M059J (cell line): Measurements from ENCODE around the gene ROBO2. TPM values are rescaled to one million over a fixed set of nuclear protein-coding genes. Genes with fewer than 3 reads are reported as not detected.

ENCODE experiments used
- DNase-seq: peaks from one replicate; pipeline ENCODE4 v3.0.0-alpha.2; 2012; ENCODE audit warnings: low read depth
- total RNA-seq: library from RNA; depleted of rRNA; stranded (reverse); fragments of >200 nt; shearing (Covaris generic); gene quantifications from 2 replicates; pipeline ENCODE4 v1.2.3, GENCODE V29; 2014

Gene ROBO2
- total RNA-seq, 1 experiment from 2014 or later: not detected

DNA sequence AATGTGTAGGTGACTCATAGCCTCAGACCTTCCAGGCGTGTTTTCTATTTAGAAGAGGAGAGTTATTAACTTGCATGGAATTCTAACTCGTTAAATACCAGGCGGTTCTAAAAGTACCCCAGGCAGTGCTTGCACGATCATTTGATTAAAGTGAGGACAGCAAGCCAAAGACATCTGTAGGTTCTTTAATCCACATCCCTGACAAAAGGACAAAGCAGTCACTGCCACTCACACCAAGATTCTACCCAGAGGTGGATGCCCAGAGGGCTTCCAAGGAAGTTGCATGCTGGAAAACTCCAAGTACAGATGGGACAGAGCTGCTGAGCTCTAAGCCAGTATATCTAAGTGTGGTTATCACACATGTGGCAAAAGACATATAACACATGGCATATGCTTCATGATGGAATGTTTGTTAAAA, 372.1 kb downstream of the ROBO2 start:
- DNase-seq: peak; percentile 8

GRCh38 chr3:77412584-77412983, 372.7 kb downstream of the ROBO2 start:
- DNase-seq: peak; percentile 1

DNA sequence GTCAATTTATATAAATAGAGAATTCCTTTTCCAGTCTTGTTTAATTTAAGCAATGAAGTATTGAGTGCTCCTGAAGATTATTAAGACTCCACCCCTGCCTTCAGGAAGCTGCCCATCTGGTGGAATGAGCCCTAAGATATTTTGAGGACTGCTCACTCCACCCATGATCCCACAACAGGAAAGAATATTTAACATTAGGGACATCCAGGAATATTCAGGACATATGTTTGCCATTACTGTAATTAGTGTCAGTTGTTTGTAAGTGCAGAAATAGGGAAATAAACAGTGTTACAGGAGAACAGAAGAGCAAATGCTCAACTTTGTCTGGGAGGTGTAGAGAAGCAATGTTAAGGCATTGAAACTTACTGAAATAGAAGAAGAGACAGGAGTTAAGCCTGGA, 375.0 kb downstream of the ROBO2 start:
- no peak for DNase-seq

DNA sequence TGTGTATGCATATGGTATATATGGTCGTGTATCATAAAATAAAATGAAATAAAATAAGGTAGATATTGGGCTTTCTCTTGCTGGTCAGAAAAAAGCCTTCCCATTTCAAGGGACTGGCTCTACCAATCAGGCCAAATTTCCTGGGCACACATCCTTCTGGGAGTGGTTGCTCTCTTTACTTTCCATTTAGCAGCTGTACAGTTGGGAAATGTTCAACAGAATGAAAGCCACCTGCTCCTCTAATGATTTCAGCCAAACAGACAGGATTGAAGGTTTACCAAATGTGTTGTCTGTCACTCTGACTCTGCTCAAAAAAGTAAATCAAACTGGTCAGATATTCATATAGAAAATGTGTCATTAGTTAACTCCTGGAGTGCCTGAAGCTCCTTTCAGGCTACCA, 380.4 kb downstream of the ROBO2 start:
- DNase-seq: no peak

- DNase-seq: no peak
These were observed 382.0 kb downstream of the ROBO2 start for GRCh38 chr3:77421916-77422315.

DNA sequence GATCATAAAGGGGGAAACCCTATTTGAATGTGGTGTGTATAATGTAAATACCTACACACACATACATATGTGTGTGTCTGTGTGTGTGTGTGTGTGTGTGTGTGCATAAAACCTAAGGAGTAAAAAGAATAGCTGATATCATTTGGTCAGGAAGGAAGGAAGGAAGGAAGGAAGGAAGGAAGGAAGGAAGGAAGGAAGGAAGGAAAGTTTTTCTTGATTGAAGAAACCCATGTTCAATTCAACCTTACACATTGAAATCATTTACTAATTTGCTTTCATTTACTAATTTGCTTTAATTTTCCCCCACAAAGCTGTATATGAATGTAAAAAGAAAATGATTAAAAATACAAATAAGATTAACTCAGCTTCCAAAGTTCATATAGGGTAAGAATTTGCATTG, 386.6 kb downstream of the ROBO2 start:
- DNase-seq: no peak

DNA sequence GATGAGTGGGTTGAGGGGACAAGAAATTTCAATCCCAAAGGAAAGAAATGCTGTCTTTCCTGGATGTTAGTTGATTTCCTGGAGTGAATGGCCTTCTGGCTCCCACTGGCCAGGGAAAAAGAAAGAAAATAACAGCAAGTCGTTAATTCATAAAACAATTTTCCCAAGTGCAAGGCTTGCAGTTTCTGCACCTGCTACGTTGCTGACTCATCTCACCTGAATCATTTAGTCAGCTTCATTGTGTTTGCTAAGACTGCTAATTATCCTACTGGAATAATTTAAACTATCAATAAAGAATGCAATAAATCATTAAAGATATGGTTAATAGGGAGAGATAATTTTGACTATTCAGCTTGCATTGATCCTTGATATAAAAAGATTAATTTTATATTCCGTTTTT, 387.6 kb downstream of the ROBO2 start:
- DNase-seq: no peak

GRCh38 chr3:77436908-77437307, 397.0 kb downstream of the ROBO2 start:
- DNase-seq: no peak

DNA sequence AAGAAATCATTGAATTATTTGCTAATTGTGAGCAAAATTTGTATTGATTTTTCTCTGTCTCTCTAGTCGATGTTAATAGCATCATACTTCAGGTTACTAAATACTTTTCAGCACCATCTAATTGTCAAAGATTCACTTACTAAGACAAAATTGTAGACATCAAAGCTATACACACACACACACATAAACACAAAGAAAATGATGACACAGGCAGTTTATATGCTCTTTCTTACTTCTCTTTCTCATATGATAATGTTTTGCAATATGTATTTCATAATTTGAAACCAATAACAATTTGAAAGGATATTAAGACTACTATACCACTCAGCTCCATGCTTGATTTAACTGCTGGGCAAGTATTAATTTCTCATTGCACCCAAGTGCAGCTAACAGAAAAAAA, 406.2 kb downstream of the ROBO2 start:
- DNase-seq: no peak

DNA sequence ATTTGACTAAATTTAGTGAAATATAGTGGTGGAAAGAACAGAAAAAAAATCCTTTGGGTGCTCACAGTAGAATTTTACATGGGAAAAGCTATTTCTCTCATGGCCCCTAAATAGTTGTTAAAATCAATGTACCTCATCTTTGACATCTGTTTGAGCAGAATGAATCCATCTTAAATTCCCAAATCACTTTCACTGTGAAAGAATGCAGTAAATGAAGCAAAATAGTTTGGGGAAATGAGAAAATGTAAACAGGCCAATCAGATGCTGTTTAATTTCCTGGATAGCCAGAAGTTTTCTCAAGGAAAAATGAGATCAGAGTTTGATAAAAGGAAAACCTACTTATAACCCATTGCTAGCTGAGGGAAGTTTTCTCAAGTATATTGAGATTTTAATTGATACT, 406.9 kb downstream of the ROBO2 start:
- DNase-seq: no peak

DNA sequence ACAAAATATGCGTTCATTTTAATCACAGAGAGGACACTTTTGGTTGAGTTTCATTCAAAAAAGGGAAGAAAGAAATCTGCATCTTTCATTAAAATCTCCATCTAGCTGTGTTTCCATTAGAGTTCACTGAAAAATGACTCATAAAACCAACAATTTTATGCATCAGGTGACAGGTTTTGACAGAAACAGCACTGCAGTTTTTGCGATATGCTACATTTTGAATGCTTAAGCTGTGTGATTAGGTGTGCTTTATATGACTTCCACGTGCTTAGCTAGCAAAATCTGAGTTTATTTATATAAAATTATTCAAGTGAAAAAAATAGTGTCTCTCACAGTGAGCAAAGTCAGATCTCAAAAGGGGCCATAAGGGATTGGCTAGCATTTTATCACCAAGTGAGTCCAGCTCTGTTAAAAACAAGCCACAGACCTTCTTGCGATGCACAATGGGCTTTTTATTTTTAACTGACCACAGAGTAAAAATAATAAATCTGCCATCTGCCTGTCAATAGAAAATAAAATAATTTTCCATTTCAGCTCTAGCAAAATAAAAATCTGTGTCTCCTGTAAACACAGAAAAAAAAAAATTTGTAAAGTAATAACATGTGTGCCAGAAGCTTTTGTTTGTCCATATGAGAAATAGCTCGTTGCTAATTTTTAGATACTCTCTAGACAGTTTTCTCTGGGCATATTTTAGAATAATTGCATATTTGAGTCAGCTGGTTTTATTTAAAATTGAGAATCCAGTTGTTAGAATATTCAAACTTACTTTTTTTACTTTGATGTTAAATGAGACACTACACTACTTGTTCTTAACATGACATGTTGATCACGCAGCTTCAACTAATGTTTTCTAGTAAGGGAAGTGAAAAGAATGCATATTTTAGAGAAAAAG, 409.8 kb downstream of the ROBO2 start:
- no peak for DNase-seq

DNA sequence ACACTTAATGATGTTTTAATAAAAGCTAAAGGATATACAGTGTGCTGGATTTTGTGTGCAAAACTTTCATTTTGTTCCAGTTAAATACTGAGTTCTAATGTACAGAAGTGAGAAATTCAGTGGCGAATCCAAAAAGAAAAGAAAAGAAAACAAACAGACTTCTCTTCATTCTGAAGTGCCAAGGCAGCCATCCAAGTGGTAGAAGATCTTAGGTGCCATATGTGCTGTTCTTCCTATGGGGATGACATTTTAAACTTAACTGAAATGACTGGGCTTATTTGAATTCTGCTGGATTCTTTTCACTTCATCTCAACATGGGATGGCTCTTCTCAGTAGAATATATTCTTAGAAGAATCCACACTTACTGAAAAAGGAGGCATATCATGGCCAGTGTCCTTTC, 416.5 kb downstream of the ROBO2 start:
- DNase-seq: no peak

- no peak for DNase-seq
These were observed 417.0 kb downstream of the ROBO2 start for GRCh38 chr3:77456906-77457305.

DNA sequence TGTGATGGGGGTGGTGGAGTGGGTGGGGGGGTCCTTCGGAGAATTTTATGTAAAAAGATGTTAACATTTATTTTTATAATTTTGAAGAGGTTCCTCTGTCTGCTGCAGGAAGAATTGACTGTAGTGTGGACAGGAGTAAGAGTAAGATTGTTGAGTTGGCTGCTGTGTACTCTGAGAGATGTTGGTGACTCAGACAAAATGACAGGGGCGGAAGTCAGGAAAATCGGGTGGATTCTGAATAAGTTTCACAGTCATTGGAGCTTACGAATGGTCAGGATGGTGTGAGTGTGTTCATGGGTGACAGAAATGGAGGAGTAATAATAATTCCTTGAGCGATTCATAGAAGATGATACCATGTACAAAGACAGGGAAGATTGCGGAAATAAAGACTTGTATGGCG, 420.0 kb downstream of the ROBO2 start:
- peak; percentile 2 for DNase-seq

- DNase-seq: peak; percentile 4
These were observed 420.4 kb downstream of the ROBO2 start for GRCh38 chr3:77460326-77460725.

GRCh38 chr3:77462951-77463350, 423.1 kb downstream of the ROBO2 start:
- no peak for DNase-seq

GRCh38 chr3:77464111-77464688, 424.3 kb downstream of the ROBO2 start:
- DNase-seq: no peak

- DNase-seq: no peak
These were observed 426.7 kb downstream of the ROBO2 start for GRCh38 chr3:77466562-77467115.

- DNase-seq: no peak
These were observed 428.1 kb downstream of the ROBO2 start for GRCh38 chr3:77467702-77468625.

DNA sequence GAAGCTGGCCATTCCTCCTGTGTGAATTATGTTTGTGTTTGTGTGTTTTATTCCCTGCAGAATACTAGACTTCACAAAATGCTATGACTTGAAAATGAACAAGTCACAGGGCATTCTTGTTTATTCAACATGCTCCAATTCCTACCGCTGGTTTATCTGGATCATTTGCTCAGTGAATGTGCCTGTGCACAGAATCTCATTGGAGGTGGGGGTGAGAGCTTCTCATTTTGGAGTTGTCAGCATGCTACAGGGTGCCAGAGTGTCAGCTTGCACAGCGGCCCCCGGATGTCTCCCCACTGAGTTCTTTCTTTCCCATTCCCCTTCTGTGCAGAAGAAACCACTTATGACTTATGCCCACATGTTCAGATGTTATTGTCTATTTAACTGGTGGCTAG, 428.7 kb downstream of the ROBO2 start:
- DNase-seq: no peak

- DNase-seq: no peak
These were observed 435.6 kb downstream of the ROBO2 start for GRCh38 chr3:77475507-77475906.

DNA sequence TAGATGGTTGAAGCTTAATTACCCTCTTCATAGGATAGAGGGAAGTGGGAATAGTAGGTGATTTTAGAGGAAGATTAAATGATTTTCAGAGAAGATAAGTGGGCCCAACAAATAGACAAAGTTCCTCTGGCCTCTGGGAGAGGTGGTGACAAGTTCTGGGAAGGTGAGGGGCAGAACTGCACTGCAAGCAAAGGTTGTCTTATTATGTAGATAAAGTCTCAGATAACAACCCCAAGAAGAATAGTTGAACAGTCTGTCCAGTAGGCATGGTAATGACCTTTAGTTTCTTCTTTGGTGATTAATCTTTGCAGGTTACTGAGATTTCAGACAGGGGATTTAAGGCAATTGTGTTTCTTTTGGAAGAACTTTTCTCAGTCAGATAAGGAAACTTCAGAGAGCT, 439.1 kb downstream of the ROBO2 start:
- no peak for DNase-seq
